NCI-H1436 (cell line): ENCODE data around the gene KSR2.

ENCODE experiments used
- DNase-seq: peaks from one replicate; lab custom pipeline; 2025; lab: John Stamatoyannopoulos, UW

The KSR2 gene

GRCh38 chr12:117494833-117495655 is 473.7 kb downstream of the KSR2 start:
- DNase-seq, result no peak

GRCh38 chr12:117491711-117492110 is 477.1 kb downstream of the KSR2 start:
- no peak for DNase-seq

GRCh38 chr12:117490130-117490529 is 478.7 kb downstream of the KSR2 start:
- DNase-seq, result no peak

DNA sequence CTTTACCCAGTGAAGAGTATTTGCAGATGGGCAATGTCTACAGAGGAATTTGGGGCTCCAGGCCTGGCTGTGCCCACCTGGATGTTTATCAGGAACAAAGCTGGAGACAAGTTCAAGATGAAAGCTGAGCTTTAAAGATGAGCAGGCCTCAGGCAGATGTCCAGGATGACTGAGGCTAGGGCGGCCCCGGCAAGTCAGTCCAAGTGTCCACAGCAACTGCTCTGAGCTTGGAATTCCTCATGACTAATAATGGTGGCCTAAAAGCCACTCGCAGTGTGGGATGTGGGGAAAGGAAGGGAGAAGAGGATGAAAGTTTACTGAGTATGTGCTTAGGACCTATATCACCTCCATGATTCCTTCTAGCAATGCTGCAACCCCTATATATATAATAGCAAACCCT is 479.1 kb downstream of the KSR2 start:
- no peak for DNase-seq

- no peak for DNase-seq
Observed at GRCh38 chr12:117486840-117487659, 481.7 kb downstream of the KSR2 start.

- no peak for DNase-seq
Observed at GRCh38 chr12:117485984-117486839, 482.6 kb downstream of the KSR2 start.

- DNase-seq, result no peak
Observed at GRCh38 chr12:117484901-117485300, 483.9 kb downstream of the KSR2 start.

GRCh38 chr12:117483501-117483900 is 485.3 kb downstream of the KSR2 start:
- no peak for DNase-seq

DNA sequence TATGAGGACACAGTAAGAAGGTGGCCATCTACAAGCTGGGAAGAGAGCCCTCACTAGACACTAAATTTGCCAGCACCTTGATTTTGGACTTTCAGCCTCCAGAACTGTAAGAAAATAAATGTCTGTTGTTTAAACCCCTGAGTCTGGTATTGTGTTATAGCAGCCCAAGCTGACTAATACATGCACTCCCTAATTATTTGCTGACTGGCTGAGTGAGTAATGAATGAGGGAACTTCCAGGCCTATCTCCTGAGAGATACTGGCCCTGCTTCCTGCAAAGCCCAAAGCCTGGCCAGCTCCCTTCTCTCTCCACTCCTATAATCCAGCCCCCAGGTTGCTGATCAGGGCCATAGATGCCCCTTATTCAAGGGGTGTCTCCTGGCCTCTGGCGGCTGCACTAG is 487.3 kb downstream of the KSR2 start:
- no peak for DNase-seq

- no peak for DNase-seq
Observed at GRCh38 chr12:117476341-117476740, 492.4 kb downstream of the KSR2 start.

GRCh38 chr12:117473856-117474255 is 494.9 kb downstream of the KSR2 start:
- DNase-seq, result no peak

DNA sequence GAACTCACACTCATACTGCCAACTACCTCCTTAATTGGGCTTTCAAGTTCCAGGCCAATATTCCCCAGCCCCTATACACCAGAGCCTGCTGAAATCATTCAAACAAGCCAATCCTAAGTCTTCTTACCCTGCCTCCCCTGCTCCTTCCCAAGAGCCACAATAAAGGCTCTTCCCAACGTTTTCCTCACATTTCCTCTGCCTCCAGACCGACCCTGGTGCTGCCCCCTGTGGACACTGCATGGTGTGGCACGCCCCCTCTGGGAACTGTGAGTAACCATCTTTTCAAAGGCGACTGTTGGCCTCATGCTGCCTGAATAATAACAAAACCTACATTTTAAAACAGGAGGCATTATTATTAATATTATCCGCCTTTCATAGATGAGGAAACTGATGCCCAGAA is 495.8 kb downstream of the KSR2 start:
- no peak for DNase-seq

- DNase-seq, result no peak
Observed at GRCh38 chr12:117470804-117471203, 498.0 kb downstream of the KSR2 start.

DNA sequence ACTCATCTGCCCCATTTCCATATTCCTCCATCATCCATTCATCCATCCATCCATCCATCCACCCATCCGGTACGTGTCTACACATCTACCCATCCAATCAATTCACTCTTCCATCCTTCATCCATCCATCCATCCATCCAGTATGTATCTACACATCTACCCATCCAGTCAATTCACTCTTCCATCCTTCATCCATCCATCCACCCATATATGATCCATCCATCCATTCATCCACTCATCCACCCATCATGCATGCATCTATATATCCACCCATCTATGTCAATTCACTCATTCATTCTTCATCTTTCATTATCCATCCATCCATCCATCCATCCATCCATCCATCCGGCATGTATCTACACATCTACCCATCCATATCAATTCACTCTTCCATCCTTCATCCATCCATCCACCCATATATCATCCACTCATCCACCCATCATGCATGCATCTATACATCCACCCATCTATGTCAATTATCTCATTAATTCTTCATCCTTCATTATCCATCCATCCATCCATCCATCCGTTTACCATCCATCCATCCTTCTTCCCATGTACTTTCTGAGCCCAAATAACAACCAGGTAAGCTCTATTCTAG is 498.8 kb downstream of the KSR2 start:
- DNase-seq, result no peak

GRCh38 chr12:117468016-117468415 is 500.8 kb downstream of the KSR2 start:
- DNase-seq, result peak; percentile 44

GRCh38 chr12:117467588-117467987 is 501.2 kb downstream of the KSR2 start:
- no peak for DNase-seq

DNA sequence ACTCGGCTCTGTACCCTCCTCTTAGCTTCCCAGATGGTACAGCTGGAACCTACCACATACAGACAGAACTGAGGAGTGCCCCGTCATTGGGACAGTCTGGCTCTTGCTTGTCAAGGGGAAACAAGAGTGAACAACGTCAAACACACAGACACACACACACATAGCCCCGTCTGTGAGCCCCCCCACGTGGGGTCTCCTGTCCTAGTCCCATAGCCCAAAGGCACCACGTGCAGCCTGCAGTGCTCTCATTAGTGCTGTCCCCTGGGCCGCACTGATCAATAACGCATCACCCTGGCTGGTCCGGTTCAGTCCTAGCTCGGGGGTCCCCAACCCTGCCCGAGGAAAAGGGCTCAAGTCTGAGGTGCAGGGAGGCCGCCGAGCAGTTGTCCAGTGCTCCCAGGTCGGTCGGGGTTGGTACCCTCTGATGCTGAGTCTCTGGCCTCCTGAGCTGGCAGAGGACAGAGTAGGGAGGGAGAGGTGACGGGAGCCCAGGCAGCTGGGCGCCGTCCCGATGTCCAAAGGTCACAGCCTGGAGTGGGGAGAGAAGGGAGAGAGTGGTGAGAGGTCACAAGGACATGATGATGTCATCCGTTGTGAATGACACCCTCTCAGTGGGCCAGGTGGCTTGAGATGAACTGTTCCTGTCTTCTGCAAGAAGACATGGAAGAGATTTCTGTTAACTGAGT is 502.0 kb downstream of the KSR2 start:
- no peak for DNase-seq

DNA sequence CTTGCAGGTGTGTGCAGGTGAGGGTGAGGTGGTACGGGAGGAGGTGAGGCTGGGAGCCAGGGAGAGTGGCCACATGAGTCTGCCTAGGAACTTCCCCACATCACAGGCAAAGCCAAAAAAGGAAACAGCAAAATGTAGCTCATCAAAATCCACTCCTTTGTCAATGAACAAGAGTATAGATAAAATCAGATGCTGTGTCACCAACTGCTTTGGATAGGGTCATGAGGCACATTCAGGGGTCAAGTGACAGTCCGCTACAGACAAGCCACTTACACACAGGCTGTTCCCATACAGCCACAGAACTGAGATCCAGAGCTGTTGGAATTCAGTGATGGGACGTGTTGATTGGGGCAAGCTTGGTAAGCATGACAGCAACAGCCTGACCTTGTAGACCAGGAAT is 507.1 kb downstream of the KSR2 start:
- DNase-seq, result no peak

DNA sequence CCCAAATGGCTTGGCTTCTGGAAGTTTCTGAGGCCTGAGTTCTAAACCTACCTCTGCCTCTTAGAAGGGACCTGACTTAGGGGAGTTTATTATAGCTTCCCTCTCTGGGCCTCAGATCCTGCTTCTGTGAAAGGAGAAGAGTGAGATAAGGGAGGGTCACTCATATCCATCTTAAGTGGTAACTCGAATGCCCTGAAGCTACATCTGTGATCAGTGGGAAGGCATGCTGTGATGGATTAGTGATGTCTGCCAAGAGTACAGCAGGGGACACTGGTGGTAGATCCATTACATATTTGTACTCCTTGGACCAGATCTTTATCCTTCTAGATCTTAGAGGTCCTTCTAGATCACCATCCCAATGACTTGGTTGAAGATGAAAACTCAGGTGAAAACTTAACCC is 509.6 kb downstream of the KSR2 start:
- DNase-seq, result no peak

DNA sequence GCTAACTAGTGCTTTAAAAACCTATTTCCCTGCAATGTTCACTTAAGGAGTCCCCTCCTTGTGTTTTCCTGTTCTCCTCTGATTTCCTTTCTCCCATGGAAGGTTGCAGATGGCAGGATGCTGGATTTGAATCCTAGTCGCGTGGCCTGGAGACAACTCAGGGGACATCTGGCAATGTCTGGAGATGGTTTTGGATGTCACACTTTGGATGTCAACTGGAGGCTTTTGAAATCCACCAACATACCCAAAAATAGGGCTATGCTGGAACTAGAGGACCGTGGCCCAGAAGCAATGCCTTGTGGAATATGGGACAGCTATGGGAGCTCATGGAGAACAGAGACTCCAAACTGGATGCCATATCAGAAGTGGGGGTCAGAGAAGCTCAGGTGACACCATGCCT is 511.6 kb downstream of the KSR2 start:
- DNase-seq, result no peak

GRCh38 chr12:117456076-117456475 is 512.7 kb downstream of the KSR2 start:
- DNase-seq, result no peak
